HepG2 (cell line): ENCODE results near the gene COMMD7. TPM values are rescaled to one million over a fixed set of nuclear protein-coding genes. Genes with fewer than 3 reads are reported as not detected.

Source experiments
- ATRX ChIP-seq: sonication (generic); formaldehyde crosslinking; IDR thresholded peaks from 2 replicates; pipeline ENCODE4 v1.4.0; 2020; ENCODE audit warnings: missing genetic modification reagents, borderline replicate concordance
- GLI4 ChIP-seq: sonication (generic); formaldehyde crosslinking; IDR thresholded peaks from 2 replicates; pipeline ENCODE4 v1.5.1; 2020; ENCODE audit warnings: missing genetic modification reagents, mild to moderate bottlenecking, moderate library complexity, borderline replicate concordance
- HNRNPUL1 ChIP-seq: fragments of 200-400 bp; formaldehyde crosslinking; IDR thresholded peaks from 2 replicates; pipeline ENCODE4 v1.6.1; 2017; ENCODE audit warnings: low read depth, mild to moderate bottlenecking, low read length, moderate library complexity
- TFAP4 ChIP-seq: sonication (generic); IDR thresholded peaks from 2 replicates; pipeline ENCODE4 v1.6.1; 2016; ENCODE audit warnings: low read depth, borderline replicate concordance
- WIZ ChIP-seq: sonication (generic); formaldehyde crosslinking; IDR thresholded peaks from 2 replicates; pipeline ENCODE4 v1.5.1; 2020; ENCODE audit warnings: mild to moderate bottlenecking, missing genetic modification reagents
- XRCC5 ChIP-seq: fragments of 200-400 bp; formaldehyde crosslinking; optimal IDR thresholded peaks from 2 replicates; pipeline ENCODE3; 2017; ENCODE audit warnings: mild to moderate bottlenecking, low read length
- ZBTB49 ChIP-seq: sonication (generic); formaldehyde crosslinking; IDR thresholded peaks from 2 replicates; pipeline ENCODE4 v1.4.0; 2020; ENCODE audit warnings: missing genetic modification reagents, borderline replicate concordance
- ZNF292 ChIP-seq: sonication (generic); formaldehyde crosslinking; IDR thresholded peaks from 2 replicates; pipeline ENCODE4 v1.8.1; 2022; ENCODE audit warnings: mild to moderate bottlenecking, low read depth, missing genetic modification reagents, borderline replicate concordance
- ZNF331 ChIP-seq: sonication (generic); formaldehyde crosslinking; IDR thresholded peaks from 2 replicates; pipeline ENCODE4 v1.4.0; 2020; ENCODE audit warnings: missing genetic modification reagents
- ZNF513 ChIP-seq: sonication (generic); formaldehyde crosslinking; conservative IDR thresholded peaks from 2 replicates; pipeline ENCODE4 v1.5.0; 2020; ENCODE audit warnings: missing genetic modification reagents
- ZNF839 ChIP-seq: sonication (generic); formaldehyde crosslinking; IDR thresholded peaks from 2 replicates; pipeline ENCODE4 v1.4.0; 2020; ENCODE audit warnings: missing genetic modification reagents, mild to moderate bottlenecking, borderline replicate concordance
- ZXDC ChIP-seq: sonication (generic); formaldehyde crosslinking; IDR thresholded peaks from 2 replicates; pipeline ENCODE4 v1.5.0; 2020; ENCODE audit warnings: mild to moderate bottlenecking, missing genetic modification reagents
- polyA plus RNA-seq, 8 experiments: library from polyadenylated mRNA; depleted of rRNA in 3 of 8; stranded (reverse) in 7 of 8; unstranded in 1 of 8; fragments of >200 nt; fragmentation: Illumina TruSeq in 4 of 8; extraction: Trizol in 4 of 8; gene quantifications; 2 replicates each; pipeline versions ENCODE4 v1.2.1 to v1.2.3, GENCODE V29; 2011 to 2016; ENCODE audit warnings: low read depth in 4 of 8, missing spikeins in 1 of 8, mixed read lengths in 1 of 8; ENCODE audit not compliant: insufficient read depth in 1 of 8
- total RNA-seq, 5 experiments: library from RNA; depleted of rRNA; stranded (reverse); fragments of >200 nt; fragmentation: Illumina TruSeq; extraction: Trizol; gene quantifications; 2 replicates each; pipeline ENCODE4 v1.2.3, GENCODE V29; 2016; ENCODE audit warnings: low read depth in 1 of 5
- TF ChIP-seq, protein P1 (sequence below): sonication (generic); formaldehyde crosslinking; conservative IDR thresholded peaks from 2 replicates; pipeline ENCODE4 v1.4.0; 2020; ENCODE audit warnings: missing genetic modification reagents
- TF ChIP-seq, protein P2 (sequence below): sonication (generic); formaldehyde crosslinking; IDR thresholded peaks from 2 replicates; pipeline ENCODE4; 2020; ENCODE audit warnings: missing genetic modification reagents, mild to moderate bottlenecking, borderline replicate concordance

COMMD7 gene
- total and polyA plus RNA-seq, 2 of the 13 experiments (the other 11 are each of a cell fraction or from before 2014, with no cell fraction given), result 42.1 to 53.3 TPM

DNA sequence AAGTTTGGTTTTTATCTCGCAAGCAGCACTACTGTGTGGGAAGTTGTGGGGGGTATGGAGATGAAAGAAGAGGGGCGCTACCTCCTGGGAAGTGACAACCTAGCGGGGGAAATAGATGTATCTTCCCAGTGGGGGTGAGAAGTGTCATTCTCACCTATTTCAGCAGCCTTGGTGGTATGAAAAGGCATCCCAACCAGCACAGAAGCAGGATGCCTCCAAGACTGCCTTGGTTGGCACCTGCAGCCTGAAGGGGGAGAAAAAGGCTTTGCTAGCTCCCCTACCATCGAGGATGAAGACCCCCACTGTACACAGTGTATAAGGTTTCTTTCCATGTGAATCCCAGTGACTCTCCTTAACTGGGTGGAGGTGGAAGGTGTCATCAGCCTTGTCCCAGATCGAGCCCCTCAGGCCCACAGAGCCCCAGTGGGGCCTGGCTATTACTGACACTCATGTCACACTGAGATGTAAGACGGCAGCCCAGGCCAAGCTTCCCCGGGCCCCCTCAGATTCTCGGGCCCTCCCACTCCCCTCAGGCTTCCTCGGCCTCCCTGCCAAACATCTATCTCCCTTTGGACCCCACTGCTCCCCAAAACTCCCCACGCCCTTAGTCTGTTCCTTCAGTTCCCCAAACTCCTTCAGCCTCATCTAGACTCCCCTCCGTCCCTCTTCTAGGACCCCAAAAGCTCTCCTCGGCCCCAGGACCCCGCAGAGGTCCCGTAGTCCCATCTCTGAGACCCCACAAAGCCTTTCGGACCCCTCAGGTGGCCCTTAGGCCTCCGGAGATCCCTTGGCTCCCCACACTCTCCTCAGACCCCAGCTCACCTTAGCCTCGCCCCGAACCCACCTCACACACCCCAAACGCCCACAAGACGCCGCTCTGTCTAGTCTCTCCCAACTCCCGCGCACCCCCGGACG lies 688 bp downstream of the COMMD7 start (continued):
- TF ChIP-seq, protein P1, sequence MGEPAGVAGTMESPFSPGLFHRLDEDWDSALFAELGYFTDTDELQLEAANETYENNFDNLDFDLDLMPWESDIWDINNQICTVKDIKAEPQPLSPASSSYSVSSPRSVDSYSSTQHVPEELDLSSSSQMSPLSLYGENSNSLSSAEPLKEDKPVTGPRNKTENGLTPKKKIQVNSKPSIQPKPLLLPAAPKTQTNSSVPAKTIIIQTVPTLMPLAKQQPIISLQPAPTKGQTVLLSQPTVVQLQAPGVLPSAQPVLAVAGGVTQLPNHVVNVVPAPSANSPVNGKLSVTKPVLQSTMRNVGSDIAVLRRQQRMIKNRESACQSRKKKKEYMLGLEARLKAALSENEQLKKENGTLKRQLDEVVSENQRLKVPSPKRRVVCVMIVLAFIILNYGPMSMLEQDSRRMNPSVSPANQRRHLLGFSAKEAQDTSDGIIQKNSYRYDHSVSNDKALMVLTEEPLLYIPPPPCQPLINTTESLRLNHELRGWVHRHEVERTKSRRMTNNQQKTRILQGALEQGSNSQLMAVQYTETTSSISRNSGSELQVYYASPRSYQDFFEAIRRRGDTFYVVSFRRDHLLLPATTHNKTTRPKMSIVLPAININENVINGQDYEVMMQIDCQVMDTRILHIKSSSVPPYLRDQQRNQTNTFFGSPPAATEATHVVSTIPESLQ (CRISPR knock-in tag), result no peak
- TF ChIP-seq ZBTB49 (CRISPR knock-in tag), result no peak
- TF ChIP-seq ZXDC, result no peak
- no peak for TF ChIP-seq TFAP4
- TF ChIP-seq, protein P2, sequence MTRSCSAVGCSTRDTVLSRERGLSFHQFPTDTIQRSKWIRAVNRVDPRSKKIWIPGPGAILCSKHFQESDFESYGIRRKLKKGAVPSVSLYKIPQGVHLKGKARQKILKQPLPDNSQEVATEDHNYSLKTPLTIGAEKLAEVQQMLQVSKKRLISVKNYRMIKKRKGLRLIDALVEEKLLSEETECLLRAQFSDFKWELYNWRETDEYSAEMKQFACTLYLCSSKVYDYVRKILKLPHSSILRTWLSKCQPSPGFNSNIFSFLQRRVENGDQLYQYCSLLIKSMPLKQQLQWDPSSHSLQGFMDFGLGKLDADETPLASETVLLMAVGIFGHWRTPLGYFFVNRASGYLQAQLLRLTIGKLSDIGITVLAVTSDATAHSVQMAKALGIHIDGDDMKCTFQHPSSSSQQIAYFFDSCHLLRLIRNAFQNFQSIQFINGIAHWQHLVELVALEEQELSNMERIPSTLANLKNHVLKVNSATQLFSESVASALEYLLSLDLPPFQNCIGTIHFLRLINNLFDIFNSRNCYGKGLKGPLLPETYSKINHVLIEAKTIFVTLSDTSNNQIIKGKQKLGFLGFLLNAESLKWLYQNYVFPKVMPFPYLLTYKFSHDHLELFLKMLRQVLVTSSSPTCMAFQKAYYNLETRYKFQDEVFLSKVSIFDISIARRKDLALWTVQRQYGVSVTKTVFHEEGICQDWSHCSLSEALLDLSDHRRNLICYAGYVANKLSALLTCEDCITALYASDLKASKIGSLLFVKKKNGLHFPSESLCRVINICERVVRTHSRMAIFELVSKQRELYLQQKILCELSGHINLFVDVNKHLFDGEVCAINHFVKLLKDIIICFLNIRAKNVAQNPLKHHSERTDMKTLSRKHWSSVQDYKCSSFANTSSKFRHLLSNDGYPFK, result peak; percentile 49; the same call in 1 of the 2 replicates
- 0 out of 2 replicates have a peak, but pooled peaks have one; percentile 19 for TF ChIP-seq ZNF331 (CRISPR knock-in tag)
- TF ChIP-seq GLI4, result no peak
- 0 out of 2 replicates have a peak, but pooled peaks have one; percentile 50 for TF ChIP-seq ZNF292 (CRISPR knock-in tag)
- TF ChIP-seq ZNF513 (CRISPR knock-in tag), result no peak
- no peak for TF ChIP-seq XRCC5
- no peak for TF ChIP-seq HNRNPUL1
- no peak for TF ChIP-seq ZNF839 (CRISPR knock-in tag)
- no peak for TF ChIP-seq ATRX (CRISPR knock-in tag)
- no peak for TF ChIP-seq WIZ (CRISPR knock-in tag)
